ENCODE results near the gene POLN.

POLN gene

GRCh38 chr4:2025817-2026216, 216.1 kb downstream of the POLN start:
- Histone ChIP-seq H3K4me2 (ENCODE audit: low read length) (no peak overlapping the region), H3F3A (ENCODE audit: insufficient read depth, low read length) (no peaks in the 10 kb centered on the region), H3K9ac (ENCODE audit: low read length) (no peak overlapping the region), H3K36me3 (ENCODE audit: insufficient read depth, low read length) (no peaks in the 10 kb centered on the region), H2AFZ (ENCODE audit: low read length) (no peak overlapping the region), H4K20me1 (ENCODE audit: insufficient read depth, low read length) (no peaks in the 10 kb centered on the region), H3K27me3 (ENCODE audit: insufficient read depth, low read length) (no peaks in the 10 kb centered on the region), H3K4me3 (ENCODE audit: low read depth, low read length, poor library complexity, severe bottlenecking) (no peak overlapping the region), H3K27ac (ENCODE audit: low read depth, low read length, poor library complexity, severe bottlenecking) (no peak overlapping the region), H3K4me1 (ENCODE audit: insufficient read depth, low read length, severe bottlenecking) (no peaks in the 10 kb centered on the region), H3K79me2 (ENCODE audit: insufficient read depth, low read length) (no peaks in the 10 kb centered on the region), H3K9me3 (ENCODE audit: low read length) (no peaks in the 10 kb centered on the region), H3K9me2 (ENCODE audit: low read depth, low read length) (no peaks in the 10 kb centered on the region)
- no peak for TF ChIP-seq CTCF (IDR thresholded peaks at IDR 0.05; ENCODE audit: low read length)
- no peak for TF ChIP-seq EZH2 (IDR thresholded peaks at IDR 0.05; ENCODE audit: borderline replicate concordance, low read length)

- H3K9me3 ChIP-seq (ENCODE audit: low read length), result no peaks in the 10 kb centered on the region
- no peak for TF ChIP-seq CTCF (IDR thresholded peaks at IDR 0.05; ENCODE audit: low read length)
- H3K79me2 ChIP-seq (ENCODE audit: insufficient read depth, low read length), result no peaks in the 10 kb centered on the region
- no peak overlapping the region for H3K9ac ChIP-seq (ENCODE audit: low read length)
- H3K36me3 ChIP-seq (ENCODE audit: insufficient read depth, low read length), result no peaks in the 10 kb centered on the region
- no peaks in the 10 kb centered on the region for H3K9me2 ChIP-seq (ENCODE audit: low read depth, low read length)
- no peak overlapping the region for H3K4me3 ChIP-seq (ENCODE audit: low read depth, low read length, poor library complexity, severe bottlenecking)
- no peaks in the 10 kb centered on the region for H3K4me1 ChIP-seq (ENCODE audit: insufficient read depth, low read length, severe bottlenecking)
- no peak overlapping the region for H2AFZ ChIP-seq (ENCODE audit: low read length)
- H3K27me3 ChIP-seq (ENCODE audit: insufficient read depth, low read length), result no peaks in the 10 kb centered on the region
- H3F3A ChIP-seq (ENCODE audit: insufficient read depth, low read length), result no peaks in the 10 kb centered on the region
- H3K27ac ChIP-seq (ENCODE audit: low read depth, low read length, poor library complexity, severe bottlenecking), result no peak overlapping the region
- no peak overlapping the region for H3K4me2 ChIP-seq (ENCODE audit: low read length)
- H4K20me1 ChIP-seq (ENCODE audit: insufficient read depth, low read length), result no peaks in the 10 kb centered on the region
Measured at GRCh38 chr4:2024683-2025082, 217.2 kb downstream of the POLN start.
